GM23338 (cell line): ENCODE results near the gene KCNQ1OT1. TPM values are rescaled to one million over a fixed set of nuclear protein-coding genes. Genes with fewer than 3 reads are reported as not detected.

Experiments used
- ATAC-seq: fragments of 200-7000 bp; cut with Tn5 transposase; 3 replicates; pipeline ENCODE4 v1.9.1; 2020
- DNase-seq: peaks from one replicate; pipeline ENCODE4 v3.0.0-alpha.2; 2015; ENCODE audit warnings: low spot score
- H2AFZ ChIP-seq: fragments of 200-600 bp; sonication (generic); 2 replicates; pipeline ENCODE4 v1.8.0; 2016; ENCODE audit warnings: antibody characterized with exemption, mild to moderate bottlenecking, moderate library complexity
- H3F3A ChIP-seq: fragments of 200-600 bp; sonication (generic); replicated peaks from 2 replicates; pipeline ENCODE4 v1.8.0; 2017; ENCODE audit warnings: antibody characterized with exemption, mixed run types, low read depth
- H3K27ac ChIP-seq: fragments of 200-600 bp; sonication (generic); 2 replicates; pipeline ENCODE4 v1.6.1; 2016; ENCODE audit warnings: low read depth
- H3K27me3 ChIP-seq: fragments of 200-600 bp; sonication (generic); 2 replicates; pipeline ENCODE4 v1.8.0; 2016; ENCODE audit warnings: mild to moderate bottlenecking, mixed run types, moderate library complexity; ENCODE audit not compliant: insufficient read depth
- H3K36me3 ChIP-seq: fragments of 200-600 bp; sonication (generic); 2 replicates; pipeline ENCODE4 v1.8.0; 2016; ENCODE audit warnings: mild to moderate bottlenecking; ENCODE audit not compliant: insufficient read depth
- H3K4me1 ChIP-seq: fragments of 200-600 bp; sonication (generic); 2 replicates; pipeline ENCODE4 v1.8.0; 2016; ENCODE audit warnings: mild to moderate bottlenecking, moderate library complexity; ENCODE audit not compliant: insufficient read depth
- H3K4me2 ChIP-seq: fragments of 200-600 bp; sonication (generic); 2 replicates; pipeline ENCODE4 v1.7.1; 2017; ENCODE audit warnings: mixed run types
- H3K4me3 ChIP-seq: fragments of 200-600 bp; sonication (generic); 2 replicates; pipeline ENCODE4 v1.6.1; 2016; ENCODE audit warnings: mixed run types
- H3K79me2 ChIP-seq: fragments of 200-600 bp; sonication (generic); replicated peaks from 2 replicates; pipeline ENCODE4 v1.8.0; 2017; ENCODE audit warnings: mild to moderate bottlenecking; ENCODE audit not compliant: insufficient read depth
- H3K9me2 ChIP-seq: fragments of 200-600 bp; sonication (generic); 2 replicates; pipeline ENCODE4 v1.8.0; 2017; ENCODE audit not compliant: insufficient read depth
- H4K20me1 ChIP-seq: fragments of 200-600 bp; sonication (generic); replicated peaks from 2 replicates; pipeline ENCODE4 v1.8.0; 2017; ENCODE audit warnings: mild to moderate bottlenecking; ENCODE audit not compliant: insufficient read depth
- H3K27ac Mint-ChIP-seq: 2 replicates; pipeline ENCODE4 v1.8.0; 2020; ENCODE audit warnings: inconsistent platforms, mild to moderate bottlenecking, moderate library complexity, mixed read lengths
- H3K27me3 Mint-ChIP-seq: 3 replicates; pipeline ENCODE4 v1.8.0; 2022; ENCODE audit warnings: low read depth, mild to moderate bottlenecking, moderate library complexity, mixed read lengths, inconsistent platforms; ENCODE audit not compliant: insufficient read depth, poor library complexity
- H3K36me3 Mint-ChIP-seq: 3 replicates; pipeline ENCODE4 v1.8.0; 2021; ENCODE audit warnings: low read depth, mild to moderate bottlenecking, inconsistent platforms, moderate library complexity, mixed read lengths
- H3K4me1 Mint-ChIP-seq: 3 replicates; pipeline ENCODE4 v1.8.0; 2020; ENCODE audit warnings: mild to moderate bottlenecking, inconsistent platforms, mixed read lengths
- H3K4me3 Mint-ChIP-seq: 3 replicates; pipeline ENCODE4 v1.8.0; 2021; ENCODE audit warnings: moderate library complexity, mild to moderate bottlenecking, inconsistent platforms, mixed read lengths
- H3K9me3 Mint-ChIP-seq: 3 replicates; pipeline ENCODE4 v1.8.0; 2020; ENCODE audit warnings: moderate library complexity, mild to moderate bottlenecking, inconsistent platforms, mixed read lengths
- CREB1 ChIP-seq: fragments of 250-450 bp; sonication (Bioruptor Pico); IDR thresholded peaks from 2 replicates; pipeline ENCODE4 v1.5.0; 2020; ENCODE audit warnings: low read depth, mild to moderate bottlenecking, moderate library complexity
- EZH2 ChIP-seq: fragments of 200-600 bp; sonication (generic); IDR thresholded peaks from one replicate; pipeline ENCODE4 v1.8.0; 2017; ENCODE audit warnings: antibody characterized with exemption, mild to moderate bottlenecking, low read depth; ENCODE audit not compliant: unreplicated experiment
- EZH2phosphoT487 ChIP-seq: fragments of 200-600 bp; sonication (generic); IDR thresholded peaks from one replicate; pipeline ENCODE4 v1.8.1; 2018; ENCODE audit warnings: antibody characterized with exemption; ENCODE audit not compliant: unreplicated experiment
- JUNB ChIP-seq: IDR thresholded peaks from one replicate; pipeline ENCODE4 v1.6.1; 2016; ENCODE audit warnings: antibody characterized with exemption; ENCODE audit not compliant: unreplicated experiment
- NANOG ChIP-seq: IDR thresholded peaks from 2 replicates; pipeline ENCODE4 v1.6.1; 2016; ENCODE audit warnings: antibody characterized with exemption, borderline replicate concordance
- POLR2AphosphoS5 ChIP-seq: IDR thresholded peaks from 2 replicates; pipeline ENCODE4 v1.6.1; 2016; ENCODE audit warnings: antibody characterized with exemption, low read depth
- STAT1 ChIP-seq: IDR thresholded peaks from one replicate; pipeline ENCODE4 v1.6.1; 2016; ENCODE audit warnings: antibody characterized with exemption; ENCODE audit not compliant: unreplicated experiment
- ZNF114 ChIP-seq: fragments of 250-450 bp; sonication (Bioruptor Pico); IDR thresholded peaks from 2 replicates; pipeline ENCODE4 v1.5.0; 2020; ENCODE audit warnings: mild to moderate bottlenecking, moderate library complexity
- ZNF331 ChIP-seq: fragments of 250-450 bp; sonication (Bioruptor Pico); IDR thresholded peaks from 2 replicates; pipeline ENCODE4 v1.5.0; 2020; ENCODE audit warnings: low read depth, mild to moderate bottlenecking, moderate library complexity
- polyA plus RNA-seq: library from polyadenylated mRNA; unstranded; fragments of >200 nt; fragmentation: Nextera tagmentation; extraction: Ambion mirVana; gene quantifications from 2 replicates; pipeline ENCODE4 v1.2.1, GENCODE V29; 2016
- total RNA-seq: library from RNA; depleted of rRNA; stranded (reverse); fragments of >200 nt; shearing (Covaris generic); gene quantifications from 2 replicates; pipeline ENCODE4 v1.2.3, GENCODE V29; 2014
- TF ChIP-seq, protein P1 (sequence below), 2 experiments: fragments of 200-600 bp in 1 of 2; sonication (generic) in 1 of 2; conservative IDR thresholded peaks; 2 replicates each; pipeline versions ENCODE4 v1.5.1 to v1.6.1; 2016 to 2017; ENCODE audit warnings: antibody characterized with exemption in 2 of 2, low read depth in 2 of 2, mild to moderate bottlenecking in 2 of 2, moderate library complexity in 1 of 2
- TF ChIP-seq, protein P2 (sequence below): IDR thresholded peaks from one replicate; pipeline ENCODE4 v1.6.1; 2018; ENCODE audit warnings: antibody characterized with exemption; ENCODE audit not compliant: unreplicated experiment
- TF ChIP-seq, protein P3 (sequence below): IDR thresholded peaks from 2 replicates; pipeline ENCODE4 v1.6.1; 2016; ENCODE audit warnings: antibody characterized with exemption

KCNQ1OT1 gene
- total and polyA plus RNA-seq, 2 experiments from 2014 or later, result 1.5 to 4.2 TPM

DNA sequence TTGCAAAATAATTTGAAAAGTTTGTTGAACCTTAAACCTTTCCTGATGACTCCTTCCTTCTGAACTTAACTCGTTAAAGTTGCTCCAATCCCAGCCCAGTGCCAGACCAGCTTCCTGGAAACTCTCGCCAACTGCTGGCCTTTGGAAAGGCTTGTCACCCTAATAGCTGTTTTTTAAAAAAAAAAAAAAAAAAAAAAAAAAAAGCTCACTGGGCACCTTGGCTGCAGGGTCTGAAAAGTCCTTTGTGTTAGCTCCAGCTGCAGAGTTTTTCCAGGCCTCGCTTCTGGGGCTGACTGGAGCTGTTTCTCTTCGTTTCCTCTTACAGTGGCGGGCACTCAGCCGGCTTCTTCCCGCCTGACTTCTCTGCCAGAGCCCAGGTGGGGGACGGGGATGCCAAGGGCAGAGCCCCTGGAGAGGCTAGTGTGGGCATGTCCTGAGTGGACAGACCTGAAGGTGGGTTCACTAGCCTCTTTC is 25.1 kb downstream of the KCNQ1OT1 start (continued):
- TF ChIP-seq STAT1, result no peak
- TF ChIP-seq, protein P1, sequence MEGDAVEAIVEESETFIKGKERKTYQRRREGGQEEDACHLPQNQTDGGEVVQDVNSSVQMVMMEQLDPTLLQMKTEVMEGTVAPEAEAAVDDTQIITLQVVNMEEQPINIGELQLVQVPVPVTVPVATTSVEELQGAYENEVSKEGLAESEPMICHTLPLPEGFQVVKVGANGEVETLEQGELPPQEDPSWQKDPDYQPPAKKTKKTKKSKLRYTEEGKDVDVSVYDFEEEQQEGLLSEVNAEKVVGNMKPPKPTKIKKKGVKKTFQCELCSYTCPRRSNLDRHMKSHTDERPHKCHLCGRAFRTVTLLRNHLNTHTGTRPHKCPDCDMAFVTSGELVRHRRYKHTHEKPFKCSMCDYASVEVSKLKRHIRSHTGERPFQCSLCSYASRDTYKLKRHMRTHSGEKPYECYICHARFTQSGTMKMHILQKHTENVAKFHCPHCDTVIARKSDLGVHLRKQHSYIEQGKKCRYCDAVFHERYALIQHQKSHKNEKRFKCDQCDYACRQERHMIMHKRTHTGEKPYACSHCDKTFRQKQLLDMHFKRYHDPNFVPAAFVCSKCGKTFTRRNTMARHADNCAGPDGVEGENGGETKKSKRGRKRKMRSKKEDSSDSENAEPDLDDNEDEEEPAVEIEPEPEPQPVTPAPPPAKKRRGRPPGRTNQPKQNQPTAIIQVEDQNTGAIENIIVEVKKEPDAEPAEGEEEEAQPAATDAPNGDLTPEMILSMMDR (conservative IDR thresholded peaks at IDR 0.05; ENCODE audit: low read depth in 2 of 2), result no peak
- TF ChIP-seq EZH2phosphoT487, result no peak
- TF ChIP-seq ZNF331, result no peak
- no peak for TF ChIP-seq CREB1 (CRISPR knock-in tag)

DNA sequence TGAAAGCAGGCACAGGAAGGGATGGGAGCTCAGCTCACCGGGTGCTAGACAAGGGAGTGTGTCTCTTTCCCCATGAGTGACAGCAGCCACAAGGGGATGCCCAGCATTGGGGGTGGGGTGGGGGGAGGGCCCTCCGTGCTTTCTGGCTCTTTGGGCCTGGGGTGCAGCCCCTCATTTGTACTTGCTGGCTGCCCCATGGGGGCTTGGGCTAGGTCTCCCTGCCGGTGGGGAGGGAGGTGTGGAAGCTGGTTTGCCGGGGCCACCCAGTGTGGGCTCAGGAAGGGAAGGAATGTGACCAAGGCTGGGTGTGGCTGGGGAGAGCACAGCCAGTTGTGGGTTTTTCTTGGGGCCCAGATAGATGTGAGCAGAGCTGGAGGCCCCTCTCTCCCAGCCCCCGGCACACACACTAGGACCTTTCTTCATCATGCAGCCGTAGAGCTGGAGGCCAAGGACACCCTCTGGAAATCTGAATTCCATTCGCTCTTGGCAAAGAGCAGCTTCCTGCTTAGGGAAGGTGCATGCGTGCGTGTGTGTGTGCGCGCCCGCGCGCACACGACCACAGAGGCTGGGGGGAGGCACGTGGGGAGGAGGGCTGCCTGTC is 25.8 kb downstream of the KCNQ1OT1 start:
- Mint-ChIP-seq H3K4me3 (no peak overlapping the region), H3K27me3 (peaks cover 16% of the 10 kb centered on the region), H3K27ac (no peak overlapping the region), H3K4me1 (peaks cover 35% of the 10 kb centered on the region; the same call in 2 of the 3 replicates), H3K9me3 (no peaks in the 10 kb centered on the region), H3K36me3 (peaks cover 12% of the 10 kb centered on the region; the same call in 2 of the 3 replicates)
- Histone ChIP-seq H3F3A (no peaks in the 10 kb centered on the region), H3K4me2 (no peak overlapping the region), H3K27me3 (no peaks in the 10 kb centered on the region), H3K4me3 (no peak overlapping the region), H3K27ac (no peak overlapping the region), H4K20me1 (peaks cover 22% of the 10 kb centered on the region), H3K79me2 (peaks cover 25% of the 10 kb centered on the region), H2AFZ (no peak overlapping the region), H3K36me3 (no peaks in the 10 kb centered on the region; the same call in 1 of the 2 replicates), H3K4me1 (peaks cover 16% of the 10 kb centered on the region; the same call in 1 of the 2 replicates), H3K9me2 (no peaks in the 10 kb centered on the region)
- DNase-seq (no peak), ATAC-seq (peak; percentile 32)
- TF ChIP-seq, protein P2, sequence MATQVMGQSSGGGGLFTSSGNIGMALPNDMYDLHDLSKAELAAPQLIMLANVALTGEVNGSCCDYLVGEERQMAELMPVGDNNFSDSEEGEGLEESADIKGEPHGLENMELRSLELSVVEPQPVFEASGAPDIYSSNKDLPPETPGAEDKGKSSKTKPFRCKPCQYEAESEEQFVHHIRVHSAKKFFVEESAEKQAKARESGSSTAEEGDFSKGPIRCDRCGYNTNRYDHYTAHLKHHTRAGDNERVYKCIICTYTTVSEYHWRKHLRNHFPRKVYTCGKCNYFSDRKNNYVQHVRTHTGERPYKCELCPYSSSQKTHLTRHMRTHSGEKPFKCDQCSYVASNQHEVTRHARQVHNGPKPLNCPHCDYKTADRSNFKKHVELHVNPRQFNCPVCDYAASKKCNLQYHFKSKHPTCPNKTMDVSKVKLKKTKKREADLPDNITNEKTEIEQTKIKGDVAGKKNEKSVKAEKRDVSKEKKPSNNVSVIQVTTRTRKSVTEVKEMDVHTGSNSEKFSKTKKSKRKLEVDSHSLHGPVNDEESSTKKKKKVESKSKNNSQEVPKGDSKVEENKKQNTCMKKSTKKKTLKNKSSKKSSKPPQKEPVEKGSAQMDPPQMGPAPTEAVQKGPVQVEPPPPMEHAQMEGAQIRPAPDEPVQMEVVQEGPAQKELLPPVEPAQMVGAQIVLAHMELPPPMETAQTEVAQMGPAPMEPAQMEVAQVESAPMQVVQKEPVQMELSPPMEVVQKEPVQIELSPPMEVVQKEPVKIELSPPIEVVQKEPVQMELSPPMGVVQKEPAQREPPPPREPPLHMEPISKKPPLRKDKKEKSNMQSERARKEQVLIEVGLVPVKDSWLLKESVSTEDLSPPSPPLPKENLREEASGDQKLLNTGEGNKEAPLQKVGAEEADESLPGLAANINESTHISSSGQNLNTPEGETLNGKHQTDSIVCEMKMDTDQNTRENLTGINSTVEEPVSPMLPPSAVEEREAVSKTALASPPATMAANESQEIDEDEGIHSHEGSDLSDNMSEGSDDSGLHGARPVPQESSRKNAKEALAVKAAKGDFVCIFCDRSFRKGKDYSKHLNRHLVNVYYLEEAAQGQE, result no peak
- TF ChIP-seq EZH2 (no peak), JUNB (no peak), EZH2phosphoT487 (no peak), CREB1 (CRISPR knock-in tag) (no peak), STAT1 (no peak), ZNF331 (no peak), NANOG (no peak), ZNF114 (no peak), POLR2AphosphoS5 (no peak)
- TF ChIP-seq, protein P1 (conservative IDR thresholded peaks at IDR 0.05; ENCODE audit: low read depth in 2 of 2), result no peak
- TF ChIP-seq, protein P3, sequence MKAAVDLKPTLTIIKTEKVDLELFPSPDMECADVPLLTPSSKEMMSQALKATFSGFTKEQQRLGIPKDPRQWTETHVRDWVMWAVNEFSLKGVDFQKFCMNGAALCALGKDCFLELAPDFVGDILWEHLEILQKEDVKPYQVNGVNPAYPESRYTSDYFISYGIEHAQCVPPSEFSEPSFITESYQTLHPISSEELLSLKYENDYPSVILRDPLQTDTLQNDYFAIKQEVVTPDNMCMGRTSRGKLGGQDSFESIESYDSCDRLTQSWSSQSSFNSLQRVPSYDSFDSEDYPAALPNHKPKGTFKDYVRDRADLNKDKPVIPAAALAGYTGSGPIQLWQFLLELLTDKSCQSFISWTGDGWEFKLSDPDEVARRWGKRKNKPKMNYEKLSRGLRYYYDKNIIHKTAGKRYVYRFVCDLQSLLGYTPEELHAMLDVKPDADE, result no peak
